Peyer's patch (tissue), 4 donors: Measurements from ENCODE around the gene IFRD1.

Experiments used
- POLR2A ChIP-seq, 2 donors: fragments of 450-650 bp; IDR thresholded peaks; one replicate each; pipeline ENCODE4 v1.5.1; 2017; ENCODE audit warnings: antibody characterized with exemption in 2 of 2, mild to moderate bottlenecking in 2 of 2, moderate library complexity in 2 of 2
- TF ChIP-seq, protein P1 (sequence below), 6 experiments: fragments of 450-650 bp in 4 of 6; fragments of 200-600 bp in 2 of 6; sonication (generic) in 1 of 6; IDR thresholded peaks; one replicate each; pipeline ENCODE4 v1.5.1; 2017 to 2019; ENCODE audit warnings: antibody characterized with exemption in 6 of 6, mild to moderate bottlenecking in 3 of 6, moderate library complexity in 1 of 6

DNA sequence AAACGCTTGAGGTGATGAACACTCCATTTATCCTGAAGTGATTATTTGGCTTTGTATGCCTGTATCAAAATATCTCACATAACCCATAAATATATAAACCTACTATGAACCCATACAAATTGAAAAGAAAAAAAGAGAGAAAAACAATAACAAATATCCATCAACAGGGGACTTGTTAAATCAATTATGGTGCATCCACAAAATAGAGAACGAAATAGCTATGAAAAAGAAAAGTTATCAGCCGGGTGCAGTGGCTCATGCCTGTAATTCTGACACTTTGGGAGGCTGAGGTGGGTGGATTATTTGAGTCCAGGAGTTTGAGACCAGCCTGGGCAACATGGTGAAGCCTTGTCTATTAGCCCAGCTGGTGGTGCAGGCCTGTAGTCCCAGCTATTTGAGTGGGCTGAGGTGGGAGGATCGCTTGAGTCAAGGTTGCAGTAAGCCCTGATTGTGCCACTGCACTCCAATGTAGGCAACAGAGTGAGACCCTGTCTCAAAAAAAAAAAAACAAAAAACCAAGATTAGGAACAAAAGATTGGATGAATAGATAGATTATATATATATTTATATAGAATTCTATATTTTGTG lies 30.6 kb upstream of the IFRD1 start:
- TF ChIP-seq POLR2A (IDR thresholded peaks at IDR 0.05) = no peak
- TF ChIP-seq, protein P1, sequence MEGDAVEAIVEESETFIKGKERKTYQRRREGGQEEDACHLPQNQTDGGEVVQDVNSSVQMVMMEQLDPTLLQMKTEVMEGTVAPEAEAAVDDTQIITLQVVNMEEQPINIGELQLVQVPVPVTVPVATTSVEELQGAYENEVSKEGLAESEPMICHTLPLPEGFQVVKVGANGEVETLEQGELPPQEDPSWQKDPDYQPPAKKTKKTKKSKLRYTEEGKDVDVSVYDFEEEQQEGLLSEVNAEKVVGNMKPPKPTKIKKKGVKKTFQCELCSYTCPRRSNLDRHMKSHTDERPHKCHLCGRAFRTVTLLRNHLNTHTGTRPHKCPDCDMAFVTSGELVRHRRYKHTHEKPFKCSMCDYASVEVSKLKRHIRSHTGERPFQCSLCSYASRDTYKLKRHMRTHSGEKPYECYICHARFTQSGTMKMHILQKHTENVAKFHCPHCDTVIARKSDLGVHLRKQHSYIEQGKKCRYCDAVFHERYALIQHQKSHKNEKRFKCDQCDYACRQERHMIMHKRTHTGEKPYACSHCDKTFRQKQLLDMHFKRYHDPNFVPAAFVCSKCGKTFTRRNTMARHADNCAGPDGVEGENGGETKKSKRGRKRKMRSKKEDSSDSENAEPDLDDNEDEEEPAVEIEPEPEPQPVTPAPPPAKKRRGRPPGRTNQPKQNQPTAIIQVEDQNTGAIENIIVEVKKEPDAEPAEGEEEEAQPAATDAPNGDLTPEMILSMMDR (IDR thresholded peaks at IDR 0.05) = no peak
